Ectodermal cell (in vitro differentiated cells): ENCODE data around the gene TPCN2.
A peak's percentile ranks its signal among the peaks of the same experiment; 100 is the strongest.

Experiments
- H3K27ac ChIP-seq: 2 replicates; pipeline ENCODE4 v1.7.0; 2013; ENCODE audit warnings: mild to moderate bottlenecking, low read depth, low read length; ENCODE audit not compliant: insufficient read depth, poor library complexity, severe bottlenecking
- H3K27me3 ChIP-seq: 2 replicates; pipeline ENCODE4 v1.7.0; 2013; ENCODE audit warnings: mild to moderate bottlenecking, low read length; ENCODE audit not compliant: insufficient read depth, control insufficient read depth, poor library complexity, severe bottlenecking
- H3K36me3 ChIP-seq: one replicate; pipeline ENCODE4 v1.7.0; 2013; ENCODE audit warnings: low read length; ENCODE audit not compliant: control insufficient read depth, insufficient read depth
- H3K4me1 ChIP-seq: one replicate; pipeline ENCODE4 v1.7.0; 2013; ENCODE audit warnings: low read length; ENCODE audit not compliant: control insufficient read depth, insufficient read depth
- H3K4me3 ChIP-seq: 2 replicates; pipeline ENCODE4 v1.7.0; 2013; ENCODE audit warnings: low read depth, low read length, control low read depth; ENCODE audit not compliant: insufficient read depth
- H3K9me3 ChIP-seq: 2 replicates; pipeline ENCODE4 v1.7.0; 2013; ENCODE audit warnings: mild to moderate bottlenecking, low read length, moderate library complexity; ENCODE audit not compliant: control insufficient read depth
- WGBS, 2 experiments: methylation state at CpG; one replicate each; pipeline ENCODE4 v1.1.7; 2013; ENCODE audit warnings: missing lambda C conversion rate in 2 of 2; 5-methylcytosine and 5-hydroxymethylcytosine counted together

Gene TPCN2

DNA sequence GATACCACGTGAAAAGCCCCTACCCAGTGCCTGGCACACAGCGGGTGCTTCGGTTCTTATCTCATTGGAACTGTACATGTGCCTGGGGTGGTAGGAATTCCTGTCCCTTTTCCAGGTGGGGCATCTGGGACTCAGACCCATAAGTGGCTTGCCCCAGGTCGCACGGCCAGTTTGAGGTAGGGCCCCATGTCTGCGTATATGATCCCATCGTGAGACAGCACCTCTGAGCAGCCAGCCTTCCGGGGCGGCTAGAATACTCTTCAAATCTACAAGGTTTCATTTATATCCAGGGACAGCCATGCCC is 73.5 kb downstream of the TPCN2 start:
- no peaks in the 10 kb centered on the region for H3K36me3 ChIP-seq
- H3K9me3 ChIP-seq: no peaks in the 10 kb centered on the region
- 68 to 72% methylated on average over 9 of the region's 9 CpGs for WGBS, 2 experiments
- no peak overlapping the region for H3K27ac ChIP-seq
- H3K4me3 ChIP-seq: no peak overlapping the region
- H3K4me1 ChIP-seq: peaks cover 20% of the 10 kb centered on the region
- H3K27me3 ChIP-seq: no peaks in the 10 kb centered on the region

GRCh38 chr11:69122630-69123431 is 74.1 kb downstream of the TPCN2 start:
- Histone ChIP-seq H3K36me3 (no peaks in the 10 kb centered on the region), H3K27ac (peak overlapping the region; percentile 79), H3K9me3 (no peaks in the 10 kb centered on the region), H3K4me3 (peak overlapping the region; percentile 11), H3K27me3 (no peaks in the 10 kb centered on the region), H3K4me1 (peaks cover 20% of the 10 kb centered on the region)
- 5% methylated on average over 27 of the region's 27 CpGs for WGBS, 2 experiments

DNA sequence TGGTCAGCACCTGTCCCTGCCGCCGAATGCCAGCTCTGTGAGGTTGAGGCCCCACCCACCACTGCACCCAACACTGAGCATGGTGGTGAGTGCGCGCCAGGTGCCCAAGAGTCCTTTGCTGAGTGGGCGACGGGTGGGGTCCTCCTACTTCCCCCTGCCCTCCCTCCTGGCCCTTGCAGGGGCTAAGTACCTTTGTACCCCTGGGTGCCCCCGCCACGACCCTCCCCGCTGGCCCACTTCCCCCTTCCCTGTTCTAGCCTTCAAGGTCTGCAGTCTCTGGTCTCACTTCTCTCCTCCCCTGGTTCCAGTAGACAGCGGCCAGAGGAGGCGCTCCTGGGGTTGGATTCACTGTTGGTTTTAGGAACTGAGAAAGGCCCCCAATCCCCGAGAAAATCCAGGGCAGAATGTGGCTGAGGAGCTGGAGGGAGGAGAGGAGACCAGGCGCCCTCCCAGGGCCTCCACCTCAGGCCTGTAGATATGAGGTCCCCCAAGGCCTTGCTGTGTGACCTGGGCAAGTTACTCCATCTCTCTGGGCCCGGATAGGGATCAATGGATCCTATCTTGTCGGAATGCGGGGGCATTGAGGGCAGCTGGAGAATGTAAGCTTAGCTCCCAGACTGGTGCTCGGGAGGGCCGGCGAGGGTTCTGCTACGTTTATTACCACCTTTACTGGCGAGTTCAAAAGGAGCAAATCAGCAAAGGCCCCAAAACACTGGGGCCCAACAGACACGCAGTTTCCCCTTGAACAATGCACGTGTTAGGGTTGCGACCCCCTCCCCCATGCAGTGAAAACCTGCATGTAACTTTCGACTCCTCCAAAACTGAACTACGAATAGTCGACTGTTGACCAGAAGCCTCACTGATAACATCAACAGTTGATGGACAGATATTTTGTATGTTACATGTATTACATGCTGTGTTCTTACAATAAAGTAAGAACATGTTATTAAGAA is 75.1 kb downstream of the TPCN2 start:
- 65 to 69% methylated on average over 27 of the region's 27 CpGs for WGBS, 2 experiments

DNA sequence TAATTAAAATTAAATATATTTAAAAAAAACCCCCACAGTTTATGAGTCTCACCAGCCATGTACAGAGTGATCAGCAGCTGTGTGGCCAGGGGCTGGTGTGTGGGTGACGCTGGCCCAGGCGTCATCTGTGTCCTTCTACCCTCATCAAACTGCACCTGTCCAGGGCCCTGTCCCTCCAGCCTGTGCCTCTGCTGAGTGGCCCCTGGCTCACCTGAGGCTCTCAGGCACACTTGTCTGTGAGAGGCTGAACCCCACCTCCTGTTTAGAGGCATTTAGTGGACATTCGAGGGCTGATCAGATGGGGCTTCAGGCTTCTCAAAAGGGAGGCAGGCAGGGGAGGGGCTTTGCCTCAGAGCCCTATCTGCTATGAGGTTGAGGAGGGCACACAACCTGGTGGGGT is 77.1 kb downstream of the TPCN2 start:
- 90 to 94% methylated on average over 3 of the region's 3 CpGs for WGBS, 2 experiments
- H3K4me3 ChIP-seq: no peak overlapping the region
- H3K27ac ChIP-seq: no peak overlapping the region
- H3K36me3 ChIP-seq: no peaks in the 10 kb centered on the region
- peaks cover 20% of the 10 kb centered on the region for H3K4me1 ChIP-seq
- H3K27me3 ChIP-seq: no peaks in the 10 kb centered on the region
- no peaks in the 10 kb centered on the region for H3K9me3 ChIP-seq

More for the DNA sequence above, 75.1 kb downstream of the TPCN2 start:
- Histone ChIP-seq H3K4me1 (peaks cover 20% of the 10 kb centered on the region), H3K9me3 (no peaks in the 10 kb centered on the region), H3K27ac (peak overlapping the region; percentile 79), H3K27me3 (no peaks in the 10 kb centered on the region), H3K4me3 (peak overlapping the region; percentile 4), H3K36me3 (no peaks in the 10 kb centered on the region)

DNA sequence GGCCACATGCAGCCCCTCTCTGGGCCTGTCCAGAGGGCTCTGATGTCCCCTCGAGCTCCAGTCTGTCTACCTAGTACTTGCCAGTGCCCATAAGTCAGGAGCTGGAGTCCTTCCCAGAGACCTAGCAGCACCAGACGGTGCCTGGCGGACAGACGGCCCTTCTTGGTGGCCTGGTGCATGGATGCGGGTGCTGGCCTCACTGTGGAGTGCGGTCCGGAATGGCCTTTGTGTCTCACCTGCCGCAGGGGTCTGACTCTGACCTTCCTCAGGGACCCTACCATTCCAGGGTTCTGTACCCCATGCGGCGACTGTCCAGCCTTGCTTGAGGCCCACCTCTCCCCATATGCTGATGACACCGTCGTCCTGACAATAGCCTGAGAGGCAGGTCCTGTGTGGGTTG is 77.6 kb downstream of the TPCN2 start:
- H3K36me3 ChIP-seq: no peaks in the 10 kb centered on the region
- H3K27me3 ChIP-seq: no peaks in the 10 kb centered on the region
- WGBS, 2 experiments: 93 to 94% methylated on average over 12 of the region's 12 CpGs
- peaks cover 24% of the 10 kb centered on the region for H3K4me1 ChIP-seq
- H3K9me3 ChIP-seq: no peaks in the 10 kb centered on the region
- no peak overlapping the region for H3K4me3 ChIP-seq
- no peak overlapping the region for H3K27ac ChIP-seq

GRCh38 chr11:69127081-69127850 is 78.5 kb downstream of the TPCN2 start:
- WGBS, 2 experiments: 90 to 92% methylated on average over 24 to 25 of the region's 26 CpGs
- H3K4me3 ChIP-seq: no peak overlapping the region
- no peaks in the 10 kb centered on the region for H3K36me3 ChIP-seq
- H3K27ac ChIP-seq: no peak overlapping the region
- no peaks in the 10 kb centered on the region for H3K27me3 ChIP-seq
- no peaks in the 10 kb centered on the region for H3K9me3 ChIP-seq
- peaks cover 27% of the 10 kb centered on the region for H3K4me1 ChIP-seq

DNA sequence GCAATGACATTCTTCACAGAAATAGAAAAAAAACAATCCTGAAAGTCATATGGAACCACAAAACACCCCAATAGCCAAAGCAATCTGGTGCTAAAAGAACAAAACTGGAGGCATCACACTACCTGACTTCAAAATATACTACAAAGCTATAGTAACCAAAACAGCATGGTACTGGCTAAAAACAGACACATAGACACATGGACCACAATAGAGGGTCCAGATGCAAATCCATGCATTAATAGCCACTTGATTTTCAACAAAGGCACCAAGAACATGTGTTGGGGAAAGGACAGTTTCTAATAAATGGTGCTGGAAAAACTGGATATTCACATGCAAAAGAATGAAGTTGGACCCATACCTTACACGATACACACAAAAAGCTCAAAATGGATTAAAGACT is 79.2 kb downstream of the TPCN2 start:
- peaks cover 25% of the 10 kb centered on the region for H3K4me1 ChIP-seq
- no peaks in the 10 kb centered on the region for H3K9me3 ChIP-seq
- no peak overlapping the region for H3K27ac ChIP-seq
- H3K36me3 ChIP-seq: no peaks in the 10 kb centered on the region
- 80 to 100% methylated on average over 1 of the region's 1 CpG for WGBS, 2 experiments
- H3K4me3 ChIP-seq: no peak overlapping the region
- no peaks in the 10 kb centered on the region for H3K27me3 ChIP-seq

- 93 to 97% methylated on average over 2 of the region's 2 CpGs for WGBS, 2 experiments
- Histone ChIP-seq H3K27me3 (no peaks in the 10 kb centered on the region), H3K27ac (no peak overlapping the region), H3K9me3 (peaks cover 3% of the 10 kb centered on the region), H3K4me3 (no peak overlapping the region), H3K4me1 (peaks cover 14% of the 10 kb centered on the region), H3K36me3 (no peaks in the 10 kb centered on the region)
Observed at GRCh38 chr11:69129053-69129452, 80.3 kb downstream of the TPCN2 start.

DNA sequence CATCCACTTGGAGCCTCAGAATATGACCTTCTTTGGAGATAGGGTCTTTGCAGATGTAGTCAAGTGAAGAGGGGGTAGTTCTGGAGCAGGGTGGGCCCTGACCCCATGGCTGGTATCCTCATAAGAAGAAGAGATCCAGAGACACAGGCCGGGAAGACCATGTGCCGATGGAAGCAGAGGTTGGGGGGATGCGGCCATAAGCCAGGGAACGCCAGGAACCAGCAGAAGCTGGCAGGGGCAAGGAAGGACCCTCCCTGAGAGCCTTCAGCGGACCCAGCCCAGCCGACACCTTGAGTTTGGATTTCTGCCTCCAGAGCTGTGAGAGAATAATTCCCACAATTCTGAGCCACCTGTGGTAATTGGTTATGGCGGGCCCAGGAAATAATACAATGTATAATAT is 80.9 kb downstream of the TPCN2 start:
- H3K27ac ChIP-seq: no peak overlapping the region
- H3K4me3 ChIP-seq: no peak overlapping the region
- no peaks in the 10 kb centered on the region for H3K36me3 ChIP-seq
- 93 to 98% methylated on average over 7 of the region's 7 CpGs for WGBS, 2 experiments
- H3K27me3 ChIP-seq: no peaks in the 10 kb centered on the region
- peaks cover 11% of the 10 kb centered on the region for H3K4me1 ChIP-seq
- peaks cover 3% of the 10 kb centered on the region for H3K9me3 ChIP-seq

DNA sequence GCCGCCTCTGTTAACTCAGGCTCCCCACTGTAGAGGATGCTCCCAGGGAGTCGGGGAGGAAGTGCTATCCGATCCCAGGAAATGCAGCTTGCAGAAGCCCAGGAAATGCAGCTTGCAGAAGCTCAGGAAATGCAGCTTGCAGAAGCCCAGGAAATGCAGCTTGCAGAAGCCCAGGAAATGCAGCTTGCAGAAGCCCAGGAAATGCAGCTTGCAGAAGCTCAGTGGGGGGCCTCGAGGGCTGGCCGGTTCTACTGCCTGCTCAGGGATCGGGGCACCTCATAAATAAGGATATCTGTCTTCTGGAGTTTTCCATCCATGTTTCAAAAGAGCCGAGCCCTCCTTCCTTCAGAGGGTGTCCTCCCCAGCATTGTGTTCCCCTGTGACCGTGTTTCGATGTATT is 81.9 kb downstream of the TPCN2 start:
- Histone ChIP-seq H3K27ac (no peak overlapping the region), H3K36me3 (no peaks in the 10 kb centered on the region), H3K27me3 (no peaks in the 10 kb centered on the region), H3K4me3 (no peak overlapping the region), H3K4me1 (peaks cover 11% of the 10 kb centered on the region), H3K9me3 (peaks cover 3% of the 10 kb centered on the region)
- WGBS, 2 experiments: 73 to 75% methylated on average over 9 of the region's 9 CpGs
